Stimulated activated naive CD4-positive, alpha-beta T cell (primary cell): Measurements from ENCODE around the gene TSR1.
"Not testable (repeated sequence)": the region's sequence is repeated elsewhere in the genome, so short reads cannot be mapped to it uniquely, and the experiment has no call there.

ENCODE experiments used
- DNase-seq, 6 experiments: peaks; one replicate each; lab custom pipeline; 2025; lab: John Stamatoyannopoulos, UW

Gene TSR1

GRCh38 chr17:2336852-2337543 lies 741 bp upstream of the TSR1 start, which contains the start of gene SGSM2:
Gene SGSM2 (plus strand): TSS chr17:2337501. CDS start chr17:2337689, 188 bp downstream.
- peak; percentile 58 to 77 (median 68) for DNase-seq

- no peak for DNase-seq
These were observed 487 bp downstream of the TSR1 start for GRCh38 chr17:2335726-2336214.

- DNase-seq, result no peak
These were observed 5.0 kb downstream of the TSR1 start for GRCh38 chr17:2331303-2331702.

GRCh38 chr17:2323629-2324314 lies 12.5 kb downstream of the TSR1 start:
- DNase-seq, result no peak

- no peak for DNase-seq
These were observed 14.9 kb downstream of the TSR1 start for GRCh38 chr17:2321399-2321798.

GRCh38 chr17:2319051-2319450 lies 17.2 kb downstream of the TSR1 start:
- no peak for DNase-seq

- DNase-seq, result no peak
These were observed 18.5 kb downstream of the TSR1 start for GRCh38 chr17:2317796-2318195.

- DNase-seq, result not testable (repeated sequence)
These were observed 19.4 kb downstream of the TSR1 start for GRCh38 chr17:2316916-2317205.

GRCh38 chr17:2312736-2313135 lies 23.5 kb downstream of the TSR1 start:
- no peak for DNase-seq

GRCh38 chr17:2309338-2310154 lies 26.7 kb downstream of the TSR1 start:
- DNase-seq, result no peak

- no peak for DNase-seq
These were observed 31.3 kb downstream of the TSR1 start for GRCh38 chr17:2304931-2305330.

- DNase-seq, result peak; percentile 91 to 97 (median 95)
These were observed 32.8 kb downstream of the TSR1 start, which contains the start of the genes SMG6 and SRR for GRCh38 chr17:2303204-2304188. Gene SMG6 (minus strand): TSS chr17:2303785. CDS start chr17:2303720, 65 bp downstream. Gene SRR (plus strand): TSS chr17:2303950. CDS start chr17:2315561, 11,611 bp downstream.

- peak in 2 of 6 experiments; percentile 42 to 58 for DNase-seq
These were observed 33.5 kb downstream of the TSR1 start for GRCh38 chr17:2302778-2303203.

- no peak for DNase-seq
These were observed 36.5 kb downstream of the TSR1 start for GRCh38 chr17:2299756-2300155.

- DNase-seq, result no peak
These were observed 37.1 kb downstream of the TSR1 start for GRCh38 chr17:2299136-2299535.

- DNase-seq, result no peak
These were observed 39.2 kb downstream of the TSR1 start for GRCh38 chr17:2297023-2297422.

- DNase-seq, result no peak
These were observed 40.7 kb downstream of the TSR1 start for GRCh38 chr17:2295575-2295974.

- no peak for DNase-seq
These were observed 44.2 kb downstream of the TSR1 start for GRCh38 chr17:2292100-2292499.

- no peak for DNase-seq
These were observed 46.3 kb downstream of the TSR1 start for GRCh38 chr17:2289878-2290478.

- no peak for DNase-seq
These were observed 53.0 kb downstream of the TSR1 start for GRCh38 chr17:2283302-2283701.
